HG02852 (cell line): Measurements from ENCODE around the gene CTCF.

Source experiments
- ATAC-seq: cut with Tn5 transposase; IDR thresholded peaks from one replicate; pipeline ENCODE4 v1.9.1; 2021; ENCODE audit warnings: mild to moderate bottlenecking, moderate library complexity; ENCODE audit not compliant: unreplicated experiment

The CTCF gene

GRCh38 chr16:67547423-67548264, 14.7 kb upstream of the CTCF start:
- peak; percentile 37 for ATAC-seq

- peak; percentile 23 for ATAC-seq
Observed at GRCh38 chr16:67548265-67549126, 13.8 kb upstream of the CTCF start.

GRCh38 chr16:67549240-67549639, 13.1 kb upstream of the CTCF start:
- ATAC-seq = no peak

- ATAC-seq = no peak
Observed at GRCh38 chr16:67549936-67550335, 12.4 kb upstream of the CTCF start.

GRCh38 chr16:67551091-67551490, 11.2 kb upstream of the CTCF start:
- ATAC-seq = no peak

- no peak for ATAC-seq
Observed at GRCh38 chr16:67551972-67552371, 10.4 kb upstream of the CTCF start.

GRCh38 chr16:67552476-67552875, 9.8 kb upstream of the CTCF start:
- ATAC-seq = no peak

GRCh38 chr16:67555795-67556212, 6.5 kb upstream of the CTCF start:
- ATAC-seq = no peak

GRCh38 chr16:67558859-67559258, 3.5 kb upstream of the CTCF start:
- ATAC-seq = no peak

GRCh38 chr16:67560827-67561342, 1.4 kb upstream of the CTCF start:
- ATAC-seq = no peak

GRCh38 chr16:67561501-67561823, 864 bp upstream of the CTCF start:
- no peak for ATAC-seq

- peak; percentile 78 for ATAC-seq
Observed at GRCh38 chr16:67561824-67562525, 351 bp upstream of the CTCF start.

GRCh38 chr16:67562918-67563707, 787 bp downstream of the CTCF start:
- ATAC-seq = peak; percentile 4

GRCh38 chr16:67563708-67564468, 1.6 kb downstream of the CTCF start:
- ATAC-seq = no peak

- ATAC-seq = no peak
Observed at GRCh38 chr16:67565470-67566100, 3.3 kb downstream of the CTCF start.

GRCh38 chr16:67571464-67571863, 9.1 kb downstream of the CTCF start:
- ATAC-seq = no peak

- no peak for ATAC-seq
Observed at GRCh38 chr16:67571981-67572431, 9.7 kb downstream of the CTCF start.

GRCh38 chr16:67579686-67580085, 17.4 kb downstream of the CTCF start:
- no peak for ATAC-seq

GRCh38 chr16:67580202-67580601, 17.9 kb downstream of the CTCF start:
- ATAC-seq = no peak
